SH-SY5Y (cell line): ENCODE data around the gene CCDC12.

Experiments
- GATA2 ChIP-seq: IDR thresholded peaks from 2 replicates; pipeline ENCODE4 v1.6.1; 2011; ENCODE audit warnings: mild to moderate bottlenecking, low read depth, low read length
- GATA3 ChIP-seq: IDR thresholded peaks from 2 replicates; pipeline ENCODE4 v1.6.1; 2011; ENCODE audit warnings: low read depth, mild to moderate bottlenecking, low read length, moderate library complexity

- TF ChIP-seq GATA3 (no peak), GATA2 (no peak)
Measured at GRCh38 chr3:46930945-46931403, 45.6 kb downstream of the CCDC12 start.
